ENCODE measurements around the gene EDDM13. TPM values are rescaled to one million over a fixed set of nuclear protein-coding genes. Genes with fewer than 3 reads are reported as not detected.

The EDDM13 gene, protein sequence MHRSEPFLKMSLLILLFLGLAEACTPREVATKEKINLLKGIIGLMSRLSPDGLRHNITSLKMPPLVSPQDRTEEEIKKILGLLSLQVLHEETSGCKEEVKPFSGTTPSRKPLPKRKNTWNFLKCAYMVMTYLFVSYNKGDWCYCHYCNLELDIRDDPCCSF
- total RNA-seq (2013; cell fraction: nucleolus; rRNA removed), result not detected in 2 replicates
- total RNA-seq (2014; rRNA removed) (not detected in 2 replicates), total RNA-seq (2014; rRNA removed; fragmentation: Illumina TruSeq; extraction: Trizol) (not detected in 2 replicates), total RNA-seq (2021) (not detected in 2 replicates), polyA plus RNA-seq (2011; rRNA removed) (0.15 TPM in 1 of 2 replicates, not detected in the other), polyA plus RNA-seq (2014; fragmentation: Illumina TruSeq; extraction: Trizol) (not detected in 2 replicates), polyA plus RNA-seq (2014; fragmentation: Nextera tagmentation; extraction: Ambion mirVana) (under 1 TPM in 1 of 2 experiments, not detected in 1; 0.37 TPM), polyA plus RNA-seq (2014; rRNA removed) (not detected in 2 replicates), polyA plus RNA-seq (2016; fragmentation: Nextera tagmentation; extraction: Ambion mirVana) (not detected), polyA minus RNA-seq (2011; rRNA and poly(A)+ RNA removed) (not detected in 2 replicates), Bru-seq, nascent RNA (percentile 2 among the genes with signal in this experiment), BruChase-seq, experiment 1, labeled RNA remaining after a 6-hour chase (not detected), BruChase-seq, experiment 2, labeled RNA remaining after a 2-hour chase (not detected)
- polyA plus RNA-seq (2011; ENCODE audit: low read depth), result not detected
- polyA plus RNA-seq (2011; cell fraction: cytosol; rRNA removed), result not detected in 2 replicates
- polyA plus RNA-seq (2011; cell fraction: nucleus; rRNA removed), result not detected in 2 replicates
- polyA plus RNA-seq (2012), result not detected in 2 replicates
- not detected in 2 replicates for polyA minus RNA-seq (2011; cell fraction: cytosol; rRNA and poly(A)+ RNA removed)
- polyA minus RNA-seq (2011; cell fraction: nucleus; rRNA and poly(A)+ RNA removed), result not detected in 2 replicates
- long read RNA-seq, experiment 1, result 0 reads
- long read RNA-seq, experiment 2, result 0 reads

DNA sequence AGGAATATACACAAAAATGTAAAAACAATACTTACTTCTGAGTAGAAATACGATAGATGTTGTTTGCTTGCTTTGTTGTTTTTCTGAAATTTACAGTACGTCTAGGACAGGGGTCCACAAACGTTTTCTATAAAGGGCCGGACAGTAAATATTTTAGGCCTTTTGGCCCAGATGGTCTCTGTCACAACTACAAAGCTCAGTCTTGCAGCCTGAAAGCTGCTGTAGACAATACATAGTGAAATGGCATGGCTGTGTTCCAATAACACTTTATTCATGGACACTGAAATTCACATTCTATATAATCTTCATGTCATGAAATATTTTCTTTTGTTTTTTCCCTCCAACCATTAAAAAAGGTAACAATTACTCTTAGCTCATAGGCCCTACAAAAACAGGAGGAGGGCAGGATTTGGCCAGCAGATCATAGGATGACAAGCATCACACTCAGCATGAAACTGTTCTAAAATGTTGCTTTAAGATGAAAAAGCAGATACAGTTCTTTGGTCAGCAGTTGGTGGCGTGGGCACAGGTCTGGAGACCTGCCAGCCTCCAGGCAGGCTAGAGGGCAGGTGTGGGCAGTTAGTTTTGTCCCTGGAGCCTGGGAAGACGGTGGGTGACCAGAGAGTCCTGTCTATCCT is at the start of gene EDDM13:
TSS of gene EDDM13 (plus strand) at position 588 of the 638 bp plus-strand sequence. CDS start 87 bp downstream, outside the sequence.
- Histone ChIP-seq H4K20me1 (ENCODE audit: control insufficient read depth, insufficient read depth) (no peaks in the 10 kb centered on the region), H3K27me3 (replicated peaks in 1 of 2; ENCODE audit: control insufficient read depth in 2 of 2, insufficient read depth in 2 of 2, low read length in 1 of 2) (no peaks in the 10 kb centered on the region), H3K36me3 (ENCODE audit: control insufficient read depth in 2 of 2, insufficient read depth in 2 of 2, low read length in 1 of 2) (no peaks in the 10 kb centered on the region), H2AFZ (ENCODE audit: control insufficient read depth, low read depth, low read length) (no peak within 1 kb of the TSS), H3K4me2 (ENCODE audit: control insufficient read depth, insufficient read depth) (no peak within 1 kb of the TSS), H3K4me3 (no peak within 1 kb of the TSS), H3K79me2 (ENCODE audit: control insufficient read depth, insufficient read depth, low read length) (no peaks in the 10 kb centered on the region), H3K4me1 (ENCODE audit: control insufficient read depth, insufficient read depth, low read length) (no peaks in the 10 kb centered on the region), H3K9me3 (replicated peaks; ENCODE audit: control insufficient read depth, insufficient read depth, low read length) (no peaks in the 10 kb centered on the region; the same call in 2 of the 3 replicates), H3K9ac (ENCODE audit: control insufficient read depth, insufficient read depth, low read length) (no peak within 1 kb of the TSS), H3K27ac (ENCODE audit: control insufficient read depth, insufficient read depth) (no peak within 1 kb of the TSS)
- BruUV-seq (replicated peaks), result no TSS peak
- in situ Hi-C loops (cut with MboI) (no loop called here), intact Hi-C loops (cut with micrococcal nuclease; ENCODE audit: unreplicated experiment) (no loop called here)
- POLR2A ChIA-PET, result no interaction called here
- SMC1A ChIA-PET (ENCODE audit: uncharacterized antibody, unreplicated experiment), result interaction anchor here (1.1 kb wide), 1 partner anchor 61 kb away, joined by 3 read pairs; no protein-coding TSS in a partner anchor
- FAIRE-seq (no peak), DNase-seq (ENCODE audit: low read depth, low spot score) (no peak), ATAC-seq (no peak)
- CTCF ChIA-PET, result interaction anchor here (1.1 to 4.6 kb wide), 3 partner anchors 11 to 191 kb away, joined by 3 to 24 read pairs (median 4); no protein-coding TSS in a partner anchor
- RAD21 ChIA-PET (ENCODE audit: unreplicated experiment), result interaction anchor here (1.5 kb wide), 1 partner anchor 61 kb away, joined by 6 read pairs; no protein-coding TSS in a partner anchor
- TF ChIP-seq EZH2 (IDR thresholded peaks at IDR 0.05; ENCODE audit: borderline replicate concordance, control insufficient read depth, low read depth, low read length) (no peak), SMAD1 (IDR thresholded peaks at IDR 0.05; ENCODE audit: low read depth, partially characterized antibody) (no peak)
- 74% methylated on average over 6 of the region's 6 CpGs for WGBS (ENCODE audit: insufficient coverage, insufficient replicate concordance, low lambda C conversion rate, missing lambda C conversion rate)
